Measurements from ENCODE around the gene RAPH1.
"Not testable (repeated sequence)": the region's sequence is repeated elsewhere in the genome, so short reads cannot be mapped to it uniquely, and the experiment has no call there.

Gene RAPH1

DNA sequence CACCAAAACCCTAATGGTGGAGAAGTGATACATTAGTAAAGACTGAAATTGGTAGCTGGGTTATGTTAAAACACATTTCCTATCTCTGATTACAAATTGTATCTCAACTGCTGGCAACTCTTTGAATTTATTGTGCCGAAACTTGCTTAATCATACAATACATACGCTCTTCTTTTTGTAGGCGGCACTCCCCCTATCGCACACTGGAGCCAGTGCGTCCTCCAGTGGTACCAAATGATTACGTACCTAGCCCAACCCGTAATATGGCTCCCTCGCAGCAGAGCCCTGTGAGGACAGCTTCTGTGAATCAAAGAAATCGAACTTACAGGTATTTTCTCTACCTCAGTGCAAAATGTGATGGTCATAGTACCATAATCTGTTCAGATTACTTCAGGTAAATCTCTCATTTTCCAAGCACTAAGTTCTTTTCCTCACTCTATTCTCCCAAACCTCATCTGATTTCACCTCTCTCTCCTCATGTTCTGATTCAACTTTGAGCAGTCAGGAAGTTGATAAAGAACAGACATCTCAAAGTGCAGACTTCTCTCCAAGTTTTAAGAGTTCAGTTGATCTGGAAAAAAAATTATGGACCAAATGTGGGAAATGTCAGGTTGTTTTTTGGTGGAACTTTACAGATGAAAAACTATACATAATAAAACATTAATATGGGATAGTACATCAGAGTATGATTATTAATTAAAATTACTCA lies 140.4 kb downstream of the RAPH1 start:
- no peak overlapping the region for H3K4me3 ChIP-seq (ENCODE audit: low read depth in 1 of 2, low read length in 2 of 2)
- no peak overlapping the region for H3K27ac ChIP-seq (ENCODE audit: low read depth, low read length)
- peaks cover 0 to 5% of the 10 kb centered on the region in 2 donors for H3K9me3 ChIP-seq (ENCODE audit: control insufficient read depth in 1 of 2, low read length in 2 of 2)
- H3K27me3 ChIP-seq (ENCODE audit: control insufficient read depth in 1 of 2, insufficient read depth in 2 of 2, low read length in 2 of 2): no peaks in the 10 kb centered on the region
- H3K36me3 ChIP-seq (ENCODE audit: control insufficient read depth in 1 of 2, insufficient read depth in 2 of 2, low read length in 2 of 2): peaks cover 0 to 3% of the 10 kb centered on the region in 2 donors
- H3K9ac ChIP-seq (ENCODE audit: low read depth in 1 of 2, low read length in 2 of 2): no peak overlapping the region
- no peaks in the 10 kb centered on the region for H3K4me1 ChIP-seq (ENCODE audit: control insufficient read depth in 1 of 2, insufficient read depth in 2 of 2, low read length in 2 of 2)

DNA sequence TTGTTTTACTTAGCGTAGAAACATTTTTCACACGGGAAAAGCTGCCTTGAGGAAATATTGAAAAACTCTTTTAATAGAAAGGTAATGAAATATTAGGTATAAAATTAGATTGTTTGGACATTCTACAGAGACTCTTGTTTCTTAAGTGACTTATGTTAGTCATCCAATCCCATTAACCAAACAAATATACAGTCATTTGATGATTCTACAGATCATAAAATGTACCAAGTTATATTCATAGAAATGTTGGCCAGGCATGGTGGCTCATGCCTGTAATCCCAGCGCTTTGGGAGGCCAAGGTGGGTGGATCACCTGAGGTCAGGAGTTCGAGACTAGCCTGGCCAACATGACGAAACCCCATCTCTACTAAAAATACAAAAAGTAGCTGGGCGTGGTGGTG lies 146.9 kb downstream of the RAPH1 start:
- H3K9me3 ChIP-seq (ENCODE audit: control insufficient read depth in 1 of 2, low read length in 2 of 2); H3K9ac ChIP-seq (ENCODE audit: low read depth in 1 of 2, low read length in 2 of 2); H3K27me3 ChIP-seq (ENCODE audit: control insufficient read depth in 1 of 2, insufficient read depth in 2 of 2, low read length in 2 of 2); H3K4me3 ChIP-seq (ENCODE audit: low read depth in 1 of 2, low read length in 2 of 2); H3K4me1 ChIP-seq (ENCODE audit: control insufficient read depth in 1 of 2, insufficient read depth in 2 of 2, low read length in 2 of 2); H3K27ac ChIP-seq (ENCODE audit: low read depth, low read length); H3K36me3 ChIP-seq (ENCODE audit: control insufficient read depth in 1 of 2, insufficient read depth in 2 of 2, low read length in 2 of 2): not testable (repeated sequence)

DNA sequence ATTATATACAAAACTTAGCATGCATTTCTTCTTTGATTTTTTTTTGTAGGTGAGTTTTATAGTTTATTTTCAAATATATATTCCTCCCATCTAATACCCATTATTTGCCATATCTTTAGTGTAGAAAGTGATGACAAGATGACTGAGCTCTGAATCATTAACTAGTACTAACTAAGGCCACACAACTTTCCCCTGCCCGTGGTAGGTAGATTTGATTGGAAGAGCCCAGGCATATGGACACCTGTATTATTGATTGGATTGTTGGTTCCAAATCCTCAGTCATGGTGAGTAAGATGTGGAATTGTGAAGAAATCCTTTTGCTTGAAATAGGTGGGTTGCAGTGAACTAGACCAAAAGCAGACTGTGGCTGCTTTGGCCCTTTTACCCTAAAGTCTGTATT lies 152.1 kb downstream of the RAPH1 start:
- Histone ChIP-seq H3K27ac (ENCODE audit: low read depth, low read length) (no peak overlapping the region), H3K9me3 (ENCODE audit: control insufficient read depth in 1 of 2, low read length in 2 of 2) (no peaks in the 10 kb centered on the region), H3K27me3 (ENCODE audit: control insufficient read depth in 1 of 2, insufficient read depth in 2 of 2, low read length in 2 of 2) (no peaks in the 10 kb centered on the region), H3K36me3 (ENCODE audit: control insufficient read depth in 1 of 2, insufficient read depth in 2 of 2, low read length in 2 of 2) (no peaks in the 10 kb centered on the region), H3K9ac (ENCODE audit: low read depth in 1 of 2, low read length in 2 of 2) (no peak overlapping the region), H3K4me3 (ENCODE audit: low read depth in 1 of 2, low read length in 2 of 2) (no peak overlapping the region), H3K4me1 (ENCODE audit: control insufficient read depth in 1 of 2, insufficient read depth in 2 of 2, low read length in 2 of 2) (no peaks in the 10 kb centered on the region)

- Histone ChIP-seq H3K4me3 (ENCODE audit: low read depth in 1 of 2, low read length in 2 of 2) (no peak overlapping the region), H3K4me1 (ENCODE audit: control insufficient read depth in 1 of 2, insufficient read depth in 2 of 2, low read length in 2 of 2) (no peaks in the 10 kb centered on the region), H3K9me3 (ENCODE audit: control insufficient read depth in 1 of 2, low read length in 2 of 2) (no peaks in the 10 kb centered on the region), H3K27ac (ENCODE audit: low read depth, low read length) (no peak overlapping the region), H3K36me3 (ENCODE audit: control insufficient read depth in 1 of 2, insufficient read depth in 2 of 2, low read length in 2 of 2) (no peaks in the 10 kb centered on the region), H3K9ac (ENCODE audit: low read depth in 1 of 2, low read length in 2 of 2) (no peak overlapping the region), H3K27me3 (ENCODE audit: control insufficient read depth in 1 of 2, insufficient read depth in 2 of 2, low read length in 2 of 2) (no peaks in the 10 kb centered on the region)
These were observed 155.9 kb downstream of the RAPH1 start for GRCh38 chr2:203379156-203379555.

GRCh38 chr2:203376173-203376572 lies 158.9 kb downstream of the RAPH1 start:
- no peaks in the 10 kb centered on the region for H3K36me3 ChIP-seq (ENCODE audit: control insufficient read depth in 1 of 2, insufficient read depth in 2 of 2, low read length in 2 of 2)
- H3K4me3 ChIP-seq (ENCODE audit: low read depth in 1 of 2, low read length in 2 of 2): no peak overlapping the region
- no peaks in the 10 kb centered on the region for H3K27me3 ChIP-seq (ENCODE audit: control insufficient read depth in 1 of 2, insufficient read depth in 2 of 2, low read length in 2 of 2)
- H3K9me3 ChIP-seq (ENCODE audit: control insufficient read depth in 1 of 2, low read length in 2 of 2): no peaks in the 10 kb centered on the region
- H3K27ac ChIP-seq (ENCODE audit: low read depth, low read length): no peak overlapping the region
- no peaks in the 10 kb centered on the region for H3K4me1 ChIP-seq (ENCODE audit: control insufficient read depth in 1 of 2, insufficient read depth in 2 of 2, low read length in 2 of 2)
- no peak overlapping the region for H3K9ac ChIP-seq (ENCODE audit: low read depth in 1 of 2, low read length in 2 of 2)

DNA sequence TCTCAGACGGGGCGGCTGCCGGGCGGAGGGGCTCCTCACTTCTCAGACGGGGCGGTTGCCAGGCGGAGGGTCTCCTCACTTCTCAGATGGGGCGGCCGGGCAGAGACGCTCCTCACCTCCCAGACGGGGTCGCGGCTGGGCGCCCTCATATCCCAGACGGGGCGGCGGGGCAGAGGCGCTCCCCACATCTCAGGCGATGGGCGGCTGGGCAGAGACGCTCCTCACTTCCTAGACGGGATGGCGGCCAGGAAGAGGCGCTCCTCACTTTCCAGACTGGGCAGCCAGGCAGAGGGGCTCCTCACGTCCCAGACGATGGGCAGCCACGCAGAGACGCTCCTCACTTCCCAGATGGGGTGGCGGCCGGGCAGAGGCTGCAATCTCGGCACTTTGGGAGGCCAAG lies 162.4 kb downstream of the RAPH1 start:
- not testable (repeated sequence) for H3K9me3 ChIP-seq (ENCODE audit: control insufficient read depth in 1 of 2, low read length in 2 of 2); H3K36me3 ChIP-seq (ENCODE audit: control insufficient read depth in 1 of 2, insufficient read depth in 2 of 2, low read length in 2 of 2); H3K4me3 ChIP-seq (ENCODE audit: low read depth in 1 of 2, low read length in 2 of 2); H3K27me3 ChIP-seq (ENCODE audit: control insufficient read depth in 1 of 2, insufficient read depth in 2 of 2, low read length in 2 of 2); H3K27ac ChIP-seq (ENCODE audit: low read depth, low read length); H3K4me1 ChIP-seq (ENCODE audit: control insufficient read depth in 1 of 2, insufficient read depth in 2 of 2, low read length in 2 of 2); H3K9ac ChIP-seq (ENCODE audit: low read depth in 1 of 2, low read length in 2 of 2)

- H3K4me3 ChIP-seq (ENCODE audit: low read depth in 1 of 2, low read length in 2 of 2): no peak overlapping the region
- no peak overlapping the region for H3K27ac ChIP-seq (ENCODE audit: low read depth, low read length)
- no peaks in the 10 kb centered on the region for H3K36me3 ChIP-seq (ENCODE audit: control insufficient read depth in 1 of 2, insufficient read depth in 2 of 2, low read length in 2 of 2)
- H3K4me1 ChIP-seq (ENCODE audit: control insufficient read depth in 1 of 2, insufficient read depth in 2 of 2, low read length in 2 of 2): no peaks in the 10 kb centered on the region
- no peaks in the 10 kb centered on the region for H3K27me3 ChIP-seq (ENCODE audit: control insufficient read depth in 1 of 2, insufficient read depth in 2 of 2, low read length in 2 of 2)
- H3K9ac ChIP-seq (ENCODE audit: low read depth in 1 of 2, low read length in 2 of 2): no peak overlapping the region
- no peaks in the 10 kb centered on the region for H3K9me3 ChIP-seq (ENCODE audit: control insufficient read depth in 1 of 2, low read length in 2 of 2)
These were observed 168.2 kb downstream of the RAPH1 start for GRCh38 chr2:203366639-203367466.

DNA sequence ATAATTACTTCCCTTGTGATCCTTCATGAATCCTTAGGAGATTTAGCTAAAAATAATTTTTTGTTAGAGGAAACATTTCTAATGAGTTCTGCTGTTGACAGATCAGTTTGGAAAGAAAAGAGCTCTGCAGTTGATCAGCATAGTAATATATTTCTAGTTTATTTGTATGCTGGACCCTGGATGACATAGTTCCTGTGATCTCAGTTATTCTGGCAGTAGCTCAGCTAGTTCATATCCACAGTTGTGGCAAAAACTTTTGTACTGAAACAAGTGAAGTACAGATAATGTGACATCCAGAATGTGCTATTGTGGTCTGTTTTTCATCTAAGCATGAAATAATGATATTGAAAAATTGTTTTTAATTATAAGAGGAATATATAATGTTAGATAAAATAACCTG lies 173.2 kb downstream of the RAPH1 start:
- Histone ChIP-seq H3K9me3 (ENCODE audit: control insufficient read depth in 1 of 2, low read length in 2 of 2) (no peaks in the 10 kb centered on the region), H3K36me3 (ENCODE audit: control insufficient read depth in 1 of 2, insufficient read depth in 2 of 2, low read length in 2 of 2) (no peaks in the 10 kb centered on the region), H3K27me3 (ENCODE audit: control insufficient read depth in 1 of 2, insufficient read depth in 2 of 2, low read length in 2 of 2) (no peaks in the 10 kb centered on the region), H3K27ac (ENCODE audit: low read depth, low read length) (no peak overlapping the region), H3K4me3 (ENCODE audit: low read depth in 1 of 2, low read length in 2 of 2) (no peak overlapping the region), H3K9ac (ENCODE audit: low read depth in 1 of 2, low read length in 2 of 2) (no peak overlapping the region), H3K4me1 (ENCODE audit: control insufficient read depth in 1 of 2, insufficient read depth in 2 of 2, low read length in 2 of 2) (no peaks in the 10 kb centered on the region)

DNA sequence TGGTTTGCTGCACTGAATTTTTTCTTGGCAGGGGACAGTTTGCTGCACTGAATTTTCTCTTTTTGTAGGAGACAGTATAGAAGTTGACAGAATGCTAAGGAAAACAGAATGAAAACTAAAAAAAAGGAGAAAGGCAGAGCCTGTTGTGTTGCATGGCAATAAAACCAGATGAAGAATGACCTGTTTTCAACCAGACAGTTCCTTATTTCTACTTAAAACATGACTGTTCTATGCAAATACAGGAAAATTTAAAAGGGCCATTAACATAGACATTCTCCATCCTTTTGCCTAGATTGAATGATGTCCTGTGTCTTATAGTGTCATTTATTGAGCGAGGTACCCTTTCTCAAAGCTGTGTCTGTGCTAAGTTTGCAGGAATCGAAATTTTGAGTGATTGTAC lies 173.6 kb downstream of the RAPH1 start:
- H3K4me3 ChIP-seq (ENCODE audit: low read depth in 1 of 2, low read length in 2 of 2): no peak overlapping the region
- H3K27me3 ChIP-seq (ENCODE audit: control insufficient read depth in 1 of 2, insufficient read depth in 2 of 2, low read length in 2 of 2): no peaks in the 10 kb centered on the region
- H3K36me3 ChIP-seq (ENCODE audit: control insufficient read depth in 1 of 2, insufficient read depth in 2 of 2, low read length in 2 of 2): no peaks in the 10 kb centered on the region
- H3K9me3 ChIP-seq (ENCODE audit: control insufficient read depth in 1 of 2, low read length in 2 of 2): no peaks in the 10 kb centered on the region
- no peak overlapping the region for H3K9ac ChIP-seq (ENCODE audit: low read depth in 1 of 2, low read length in 2 of 2)
- no peaks in the 10 kb centered on the region for H3K4me1 ChIP-seq (ENCODE audit: control insufficient read depth in 1 of 2, insufficient read depth in 2 of 2, low read length in 2 of 2)
- H3K27ac ChIP-seq (ENCODE audit: low read depth, low read length): no peak overlapping the region

DNA sequence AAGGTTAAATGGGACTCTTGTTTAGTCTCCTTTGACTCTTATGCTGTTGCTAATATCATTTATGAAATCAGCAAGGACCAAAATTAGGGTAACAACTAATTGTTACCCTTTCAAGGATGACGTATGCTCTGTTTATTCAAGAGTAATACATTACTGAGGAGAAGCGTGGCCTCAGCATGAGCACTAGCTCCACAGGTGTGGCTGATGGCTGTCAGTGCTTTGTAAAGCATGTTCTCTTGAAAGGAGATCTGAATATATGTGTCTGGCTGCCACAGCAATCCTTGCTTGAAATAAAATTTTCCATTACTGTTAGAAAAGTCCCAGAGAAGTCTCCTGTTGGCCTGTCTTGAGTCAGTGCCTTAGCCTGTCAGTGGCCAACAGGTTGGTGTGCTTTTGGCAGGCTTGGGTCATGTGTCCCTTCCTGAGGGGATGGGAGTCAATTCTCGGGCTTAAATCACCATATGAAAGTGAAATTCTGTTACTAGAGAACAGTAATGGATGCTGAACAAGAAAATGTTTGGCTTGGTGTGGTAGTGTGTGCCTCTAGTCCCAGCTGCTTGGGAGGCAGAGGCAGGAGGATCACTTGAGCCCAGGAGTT lies 174.2 kb downstream of the RAPH1 start:
- no peaks in the 10 kb centered on the region for H3K4me1 ChIP-seq (ENCODE audit: control insufficient read depth in 1 of 2, insufficient read depth in 2 of 2, low read length in 2 of 2)
- H3K36me3 ChIP-seq (ENCODE audit: control insufficient read depth in 1 of 2, insufficient read depth in 2 of 2, low read length in 2 of 2): no peaks in the 10 kb centered on the region
- H3K4me3 ChIP-seq (ENCODE audit: low read depth in 1 of 2, low read length in 2 of 2): no peak overlapping the region
- no peaks in the 10 kb centered on the region for H3K27me3 ChIP-seq (ENCODE audit: control insufficient read depth in 1 of 2, insufficient read depth in 2 of 2, low read length in 2 of 2)
- H3K27ac ChIP-seq (ENCODE audit: low read depth, low read length): no peak overlapping the region
- H3K9ac ChIP-seq (ENCODE audit: low read depth in 1 of 2, low read length in 2 of 2): no peak overlapping the region
- no peaks in the 10 kb centered on the region for H3K9me3 ChIP-seq (ENCODE audit: control insufficient read depth in 1 of 2, low read length in 2 of 2)
